ENCODE data around the gene ZNF300.
"Not testable (repeated sequence)": the region's sequence is repeated elsewhere in the genome, so short reads cannot be mapped to it uniquely, and the experiment has no call there.

Gene ZNF300

DNA sequence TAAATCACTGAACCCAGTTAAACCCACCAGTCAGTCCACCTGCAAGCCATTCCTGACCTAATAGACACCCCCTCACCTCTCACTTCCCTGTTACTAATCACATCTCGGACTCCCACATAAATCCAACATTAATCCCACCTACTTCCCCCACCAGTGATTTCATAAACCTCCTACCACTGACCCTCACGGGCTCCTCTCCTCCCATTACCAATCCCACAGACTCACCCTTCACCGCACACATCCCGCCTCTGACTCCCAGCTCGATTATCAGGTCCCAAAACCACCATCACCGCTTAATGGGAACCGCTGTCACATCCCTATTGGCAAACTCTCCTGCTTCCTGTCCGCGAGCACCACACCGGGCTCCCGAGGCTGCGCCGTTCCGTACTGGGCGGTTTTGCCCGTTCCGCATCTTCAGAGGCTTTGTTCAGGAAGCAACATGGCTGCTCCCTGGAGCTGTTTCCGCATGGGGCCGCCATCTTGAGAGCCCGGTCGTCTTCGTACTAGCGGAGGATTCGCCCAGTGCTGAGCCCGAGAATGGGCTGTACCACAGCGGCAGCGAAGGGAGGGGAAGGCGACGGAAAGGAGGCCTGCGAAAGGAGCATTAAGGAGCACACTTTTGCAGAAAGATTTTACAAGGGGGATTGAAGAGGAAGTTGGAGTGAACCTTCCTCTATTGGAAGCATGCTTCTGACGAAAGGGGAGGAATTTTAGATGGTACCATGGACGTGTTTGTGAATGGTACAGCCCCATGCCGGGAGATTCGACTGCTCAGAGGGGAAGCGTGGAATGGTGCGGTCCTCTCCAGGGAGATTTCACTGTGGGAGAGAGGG lies at the start of gene ZNF300:
Gene ZNF300, minus strand, starts transcription at position 502 of the 833 bp plus-strand sequence. CDS start 1,825 bp downstream, outside the sequence.
- peak; percentile 54 for DNase-seq

DNA sequence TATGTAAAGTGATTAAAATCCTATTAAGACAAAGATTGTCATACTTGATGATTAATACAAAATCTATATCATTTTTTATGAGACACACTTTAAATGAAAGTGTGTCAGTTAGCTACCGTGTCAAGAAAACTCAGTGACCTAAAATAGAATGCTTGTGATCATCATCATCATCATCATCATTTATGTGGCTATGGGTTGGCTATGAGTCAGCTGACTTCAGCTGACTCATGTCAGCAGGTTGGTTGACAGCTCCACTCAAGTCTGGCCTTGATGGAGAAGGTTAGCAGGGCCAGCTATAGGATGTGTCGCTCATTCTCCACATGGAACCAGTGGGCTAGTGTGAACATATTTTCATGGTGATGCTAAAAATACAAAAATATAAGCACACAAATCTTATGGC lies 43.8 kb upstream of the ZNF300 start:
- no peak for DNase-seq

DNA sequence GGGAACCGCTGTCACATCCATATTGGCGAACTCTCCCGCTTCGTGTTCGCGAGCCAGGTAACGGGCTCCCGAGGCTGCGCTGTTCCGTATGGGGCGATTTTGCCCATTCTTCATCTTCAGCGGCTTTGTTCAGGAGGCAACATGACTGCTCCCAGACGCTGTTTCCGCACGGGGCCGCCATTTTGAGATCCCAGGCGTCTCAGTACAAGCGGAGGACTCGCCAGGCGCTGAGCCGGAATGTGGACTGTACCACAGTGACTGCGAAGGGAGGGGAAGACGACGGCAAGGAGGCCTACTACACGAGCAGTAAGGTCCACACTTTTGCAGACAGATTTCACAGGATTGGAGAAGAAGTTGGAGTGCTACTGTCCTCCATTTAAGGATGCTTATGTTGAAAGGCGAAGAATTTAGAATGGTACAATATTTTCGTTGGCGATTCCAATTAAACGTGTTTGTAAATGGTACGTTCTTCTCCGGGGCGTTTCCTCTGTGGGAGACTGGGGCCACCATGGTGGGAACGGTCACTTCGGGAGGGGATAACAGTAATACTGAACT lies 41.6 kb upstream of the ZNF300 start:
- no peak for DNase-seq

DNA sequence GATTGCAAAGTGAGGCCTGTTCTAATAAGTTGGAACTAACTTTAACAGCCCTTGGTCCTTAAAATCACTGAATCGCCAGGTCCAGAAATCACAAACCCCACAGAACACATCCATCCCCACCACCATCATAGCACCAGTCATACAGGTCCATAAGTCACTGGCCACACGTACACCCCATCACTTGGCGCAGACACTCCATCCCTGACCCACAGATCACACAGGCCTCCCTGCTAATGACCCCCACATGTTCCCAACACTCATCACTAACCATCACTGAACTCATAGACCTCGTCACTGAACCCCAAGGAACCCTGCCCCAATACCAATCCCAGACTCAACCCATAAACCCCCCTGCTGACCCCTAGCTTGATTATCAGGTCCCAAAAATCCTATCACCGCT lies 41.2 kb upstream of the ZNF300 start:
- no peak for DNase-seq

DNA sequence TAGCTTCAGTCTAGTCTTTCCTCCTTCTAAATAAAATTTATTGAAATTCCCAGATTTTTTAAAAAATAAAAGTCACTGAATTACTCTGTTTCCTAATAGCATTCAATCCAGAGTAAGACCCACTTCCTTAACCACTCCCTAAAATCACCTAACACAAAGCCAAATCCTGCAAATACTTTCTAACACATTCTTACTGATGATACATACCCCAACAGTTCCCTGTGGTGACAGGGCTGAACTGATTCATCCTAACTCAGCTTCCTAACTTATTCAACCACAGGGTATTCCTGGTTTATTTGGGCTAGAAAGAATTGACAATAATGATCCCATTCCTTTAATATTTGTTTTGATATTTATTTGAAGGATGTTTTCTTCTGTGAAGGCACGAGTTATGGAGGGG lies 40.7 kb upstream of the ZNF300 start:
- DNase-seq, result no peak

DNA sequence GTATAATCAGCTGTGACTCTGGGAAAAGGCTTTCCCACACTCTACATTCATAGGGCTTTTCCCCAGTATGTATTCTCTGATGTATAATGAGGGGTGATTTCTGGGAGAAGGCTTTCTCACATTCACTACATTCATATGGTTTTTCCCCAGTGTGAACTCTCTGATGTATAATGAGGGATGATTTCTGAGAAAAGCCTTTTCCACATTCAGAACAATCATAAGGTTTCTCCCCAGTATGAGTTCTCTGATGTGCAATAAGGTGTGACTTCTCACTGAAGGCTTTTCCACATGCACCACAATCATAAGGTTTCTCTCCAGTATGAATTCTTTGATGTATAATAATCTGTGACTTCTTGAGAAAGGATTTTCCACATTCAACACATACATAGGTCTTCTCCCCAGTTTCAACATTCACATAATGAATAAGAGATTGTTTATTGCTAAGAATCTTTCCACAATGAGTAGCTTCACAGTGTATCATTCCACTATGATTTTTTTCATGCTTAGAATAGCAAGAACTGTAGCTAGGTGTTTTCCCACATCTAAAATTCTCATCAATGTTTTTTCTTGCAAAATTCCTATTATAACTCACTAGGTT lies 26.7 kb upstream of the ZNF300 start:
- no peak for DNase-seq

DNA sequence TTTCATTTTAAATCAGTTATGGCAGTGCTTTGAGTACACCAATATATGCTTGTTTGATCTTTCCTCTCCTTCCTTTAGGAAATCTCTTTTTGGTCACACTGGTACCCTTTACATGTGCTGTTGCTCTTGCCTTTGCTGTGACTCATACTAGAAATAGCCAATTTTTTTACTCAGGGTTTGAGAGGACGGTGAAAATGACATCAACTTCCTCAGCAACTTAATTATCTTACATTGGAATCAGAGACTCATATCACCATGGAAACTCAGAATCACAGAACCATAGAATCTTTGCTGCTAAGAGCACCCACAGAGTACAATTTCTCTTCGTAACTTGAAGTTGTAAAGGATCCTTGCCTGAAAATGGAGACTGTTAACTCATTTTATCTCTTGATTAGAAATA lies 13.8 kb upstream of the ZNF300 start:
- DNase-seq, result no peak

DNA sequence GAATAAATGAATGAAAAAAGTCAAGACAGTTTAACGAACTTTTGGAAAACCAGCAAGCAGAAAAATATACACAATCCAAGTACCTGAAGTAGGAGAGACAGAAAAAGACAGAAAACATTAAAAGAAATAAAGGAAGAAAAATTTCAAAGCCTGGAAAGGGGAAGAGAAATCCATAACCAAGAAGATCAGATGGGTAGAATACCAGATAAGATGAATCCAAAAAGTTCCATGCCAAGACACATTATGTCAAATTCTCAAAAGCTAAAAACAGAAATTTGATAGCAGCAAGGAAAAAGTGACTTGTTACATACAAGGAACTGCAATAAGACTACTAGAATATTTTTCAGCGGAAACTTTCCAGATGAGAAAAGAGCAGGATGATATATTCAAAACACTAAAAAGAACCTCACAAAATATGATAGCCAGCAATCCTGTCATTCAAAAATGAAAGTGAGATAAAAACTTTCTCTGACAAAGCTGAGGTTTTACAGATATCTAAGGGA lies 7.6 kb upstream of the ZNF300 start:
- DNase-seq, result no peak

DNA sequence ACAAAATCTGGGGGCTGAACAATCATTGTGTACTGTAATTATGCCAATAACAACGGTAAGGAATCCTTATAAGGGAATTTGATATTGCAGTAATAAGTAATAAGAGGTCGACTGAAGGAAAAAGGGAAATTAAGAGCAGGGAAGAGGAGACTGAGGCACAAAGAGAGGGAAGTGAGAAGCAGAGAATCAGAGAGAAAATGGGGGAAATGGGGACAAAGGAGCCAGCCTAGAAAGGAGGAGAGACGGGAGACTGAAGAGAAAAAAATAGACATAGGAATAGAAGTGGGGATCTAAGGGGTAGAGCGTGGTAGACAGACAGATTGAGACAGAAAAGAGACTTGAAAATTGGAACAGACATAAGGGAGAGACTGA lies 518 bp upstream of the ZNF300 start:
- DNase-seq, result no peak

DNA sequence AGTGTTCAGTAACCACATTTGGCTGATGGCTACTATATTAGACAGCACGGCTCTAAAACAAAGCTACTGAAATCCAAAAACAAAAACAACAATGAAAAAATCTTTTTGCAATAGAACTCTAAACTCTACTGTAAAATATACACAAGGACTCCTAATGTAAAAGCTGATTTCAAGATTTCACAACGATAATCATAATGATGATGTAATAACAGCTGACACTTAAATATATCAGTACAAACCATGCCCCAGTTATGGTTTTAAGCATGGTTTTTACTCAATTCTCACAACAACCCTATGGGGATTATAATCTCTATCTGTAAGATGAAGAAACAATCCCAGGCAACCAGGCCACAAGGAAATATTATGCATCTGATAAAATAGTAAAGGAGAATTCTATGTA lies 3.3 kb downstream of the ZNF300 start:
- DNase-seq, result no peak

DNA sequence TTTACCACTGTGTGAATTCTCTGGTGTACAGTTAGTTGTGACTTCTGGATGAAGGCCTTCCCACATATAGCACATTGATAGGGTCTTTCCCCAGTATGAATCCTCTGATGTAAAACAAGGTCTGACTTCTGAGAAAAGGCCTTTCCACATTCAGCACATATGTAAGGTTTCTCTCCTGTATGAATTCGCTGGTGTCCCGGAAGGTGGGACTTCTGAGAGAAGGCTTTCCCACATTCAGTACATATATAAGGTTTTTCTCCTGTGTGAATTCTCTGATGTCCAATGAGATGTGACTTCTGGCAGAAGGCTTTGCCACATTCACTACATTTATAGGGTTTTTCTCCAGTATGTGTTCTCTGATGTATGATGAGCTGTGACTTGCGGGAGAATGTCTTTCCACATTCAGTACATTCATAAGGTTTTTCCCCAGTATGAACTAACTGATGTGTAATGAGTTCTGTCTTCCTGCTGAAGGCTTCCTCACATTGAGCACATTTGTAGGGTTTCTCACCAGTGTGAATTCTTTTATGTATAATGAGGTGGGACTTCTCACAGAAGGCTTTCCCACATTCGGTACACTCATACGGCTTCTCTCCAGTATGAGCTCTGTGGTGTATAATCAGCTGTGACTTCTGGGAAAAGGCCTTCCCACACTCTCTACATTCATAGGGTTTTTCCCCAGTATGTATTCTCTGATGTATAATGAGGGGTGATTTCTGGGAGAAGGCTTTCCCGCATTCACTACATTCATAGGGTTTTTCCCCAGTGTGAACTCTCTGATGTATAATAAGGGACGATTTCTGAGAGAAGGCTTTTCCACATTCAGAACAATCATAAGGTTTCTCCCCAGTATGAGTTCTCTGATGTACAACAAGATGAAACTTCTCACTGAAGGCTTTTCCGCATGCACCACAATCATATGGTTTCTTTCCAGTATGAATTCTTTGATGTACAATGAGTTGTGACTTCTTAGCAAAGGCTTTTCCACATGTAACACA lies 9.1 kb downstream of the ZNF300 start:
- no peak for DNase-seq

DNA sequence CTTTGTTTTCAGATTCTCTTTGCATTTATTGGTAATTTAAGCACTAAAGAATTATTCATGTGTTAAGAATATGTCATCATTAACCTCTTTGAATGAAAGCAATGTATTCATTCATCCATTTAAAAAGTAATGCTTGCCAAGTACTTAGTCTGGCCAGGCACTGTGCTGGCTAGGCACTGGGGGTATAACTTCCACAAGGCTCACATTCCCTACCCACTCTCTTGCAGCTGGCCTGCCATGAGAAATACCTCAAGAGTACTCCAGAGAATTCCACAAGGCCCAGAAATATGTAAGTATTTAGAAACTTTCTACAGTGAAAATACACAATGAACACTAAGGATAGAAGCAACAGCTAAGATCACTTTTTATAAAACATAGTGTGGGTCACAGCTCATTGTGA lies 25.4 kb downstream of the ZNF300 start:
- DNase-seq, result no peak

DNA sequence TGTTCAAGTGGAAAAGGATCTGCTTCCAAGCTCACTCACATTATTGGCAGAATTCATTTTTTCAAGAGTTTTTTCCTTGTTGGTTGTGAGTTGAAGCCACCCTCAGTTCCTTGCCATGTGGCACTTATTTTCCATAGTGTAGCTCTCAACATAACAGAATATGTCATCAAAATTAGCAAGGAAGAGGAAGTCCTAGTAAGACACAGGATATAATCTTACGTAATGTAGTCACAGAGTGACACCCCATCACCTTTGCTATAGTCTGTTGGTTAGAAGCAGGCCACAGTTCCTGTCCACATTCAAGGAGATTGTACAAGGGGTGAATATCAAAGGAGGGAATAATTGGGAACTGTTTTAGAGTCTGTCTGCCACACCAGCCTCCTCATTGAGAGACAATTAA lies 42.7 kb downstream of the ZNF300 start:
- DNase-seq, result no peak

DNA sequence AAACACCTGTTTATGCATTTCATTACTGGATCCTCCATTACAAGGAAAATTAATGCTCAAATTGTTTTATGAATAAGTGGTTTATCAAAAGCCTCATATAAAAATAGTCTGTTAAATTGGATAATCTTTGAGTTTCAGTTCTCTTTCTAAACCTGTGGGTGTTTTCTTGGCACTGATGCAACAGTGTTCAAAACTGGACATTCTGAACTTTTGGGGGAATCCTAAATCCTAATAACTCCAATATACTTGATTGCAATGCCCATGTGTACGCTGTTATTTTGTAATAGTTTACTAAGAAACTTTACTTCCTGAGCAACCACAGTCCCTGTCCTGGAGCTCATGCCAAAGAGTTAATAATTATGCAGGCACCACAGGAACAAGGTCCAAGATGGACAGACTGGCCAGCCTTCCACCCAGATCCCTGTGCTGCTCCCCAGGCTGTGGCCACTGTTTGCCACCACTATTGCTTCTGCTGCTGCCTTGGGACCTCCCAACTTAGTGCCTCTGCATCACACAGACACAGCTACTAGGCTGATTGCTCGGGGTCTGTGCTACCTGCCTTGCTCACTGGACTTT lies 44.4 kb downstream of the ZNF300 start:
- DNase-seq, result no peak

DNA sequence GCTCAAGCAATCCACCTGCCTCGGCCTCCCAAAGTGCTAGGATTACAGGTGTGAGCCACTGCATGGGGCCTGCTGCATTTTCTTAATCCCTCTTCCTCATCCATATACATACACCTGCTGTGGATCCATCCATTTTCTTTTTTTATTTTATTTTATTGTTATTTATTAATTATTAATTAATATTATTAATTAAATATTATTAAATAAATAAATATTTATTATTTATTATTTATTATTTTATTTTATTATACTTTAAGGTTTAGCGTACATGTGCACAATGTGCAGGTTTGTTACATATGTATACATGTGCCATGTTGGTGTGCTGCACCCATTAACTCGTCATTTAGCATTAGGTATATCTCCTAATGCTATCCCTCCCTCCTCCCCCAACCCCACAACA lies 48.1 kb downstream of the ZNF300 start:
- not testable (repeated sequence) for DNase-seq

DNA sequence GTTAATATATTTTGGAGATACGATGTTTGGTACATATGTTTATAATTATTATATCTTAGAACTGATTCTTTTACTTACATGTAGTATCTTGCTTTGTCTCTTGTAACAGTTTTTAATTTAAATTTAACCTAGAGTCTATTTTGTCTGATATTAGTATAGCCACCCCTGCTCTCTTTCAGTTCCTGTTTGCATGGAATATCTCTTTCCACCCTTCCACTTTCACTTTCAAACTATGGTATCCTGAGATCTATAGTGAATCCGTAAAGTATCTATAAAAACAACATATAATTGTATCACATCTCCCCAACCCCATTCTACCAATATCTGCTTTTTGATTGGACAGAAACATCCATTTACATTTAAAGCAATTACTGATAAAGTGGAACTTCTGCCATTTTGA lies 51.2 kb downstream of the ZNF300 start:
- no peak for DNase-seq

DNA sequence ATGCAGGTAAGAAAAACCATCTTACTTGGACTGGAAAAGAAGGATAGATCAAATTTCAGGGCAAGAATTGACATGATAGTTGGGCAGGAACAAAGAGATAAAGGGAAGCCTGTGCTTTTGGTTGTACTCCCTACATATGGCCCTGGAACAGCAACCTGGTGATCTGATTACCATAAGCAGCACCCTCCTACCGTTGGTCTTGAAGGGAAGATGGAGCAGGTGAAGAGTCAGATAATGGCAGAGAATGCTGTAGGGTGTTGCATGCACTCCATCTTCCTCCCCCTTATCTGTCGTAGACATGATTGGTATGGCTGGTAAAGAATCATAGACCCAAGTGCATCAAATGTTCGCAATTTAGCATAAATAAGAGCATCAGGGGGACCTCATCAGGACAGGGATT lies 53.7 kb downstream of the ZNF300 start:
- no peak for DNase-seq

DNA sequence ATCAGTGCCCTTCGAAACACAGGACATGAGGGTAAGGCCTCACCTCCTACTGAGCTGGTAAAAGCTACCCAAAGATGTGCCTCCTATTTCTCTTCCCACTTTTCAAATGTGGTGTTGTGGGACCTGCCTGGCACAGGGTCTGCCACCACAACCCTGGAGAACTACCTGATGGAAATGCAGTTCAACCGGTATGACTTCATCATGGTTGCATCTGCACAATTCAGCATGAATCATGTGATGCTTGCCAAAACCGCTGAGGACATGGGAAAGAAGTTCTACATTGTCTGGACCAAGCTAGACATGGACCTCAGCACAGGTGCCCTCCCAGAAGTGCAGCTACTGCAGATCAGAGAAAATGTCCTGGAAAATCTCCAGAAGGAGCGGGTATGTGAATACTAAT lies 56.5 kb downstream of the ZNF300 start:
- DNase-seq, result no peak

DNA sequence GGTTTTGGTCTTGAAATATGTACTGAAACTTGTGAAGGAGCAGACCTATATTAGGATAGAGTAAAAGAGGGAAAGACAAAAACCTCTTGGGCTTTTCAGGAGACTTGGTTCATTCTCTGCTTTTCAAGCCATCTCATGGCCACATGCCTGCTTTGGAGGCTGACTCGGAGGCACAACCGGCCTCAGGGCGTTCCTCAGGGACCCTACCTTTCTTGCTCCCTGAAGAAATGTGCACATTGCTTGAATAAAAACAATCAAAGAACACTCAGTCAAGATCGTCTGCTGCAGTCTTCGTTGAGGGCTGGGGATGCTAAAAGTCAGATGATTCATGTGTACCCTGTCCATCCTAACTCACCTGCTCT lies 57.5 kb downstream of the ZNF300 start:
- DNase-seq, result no peak

DNA sequence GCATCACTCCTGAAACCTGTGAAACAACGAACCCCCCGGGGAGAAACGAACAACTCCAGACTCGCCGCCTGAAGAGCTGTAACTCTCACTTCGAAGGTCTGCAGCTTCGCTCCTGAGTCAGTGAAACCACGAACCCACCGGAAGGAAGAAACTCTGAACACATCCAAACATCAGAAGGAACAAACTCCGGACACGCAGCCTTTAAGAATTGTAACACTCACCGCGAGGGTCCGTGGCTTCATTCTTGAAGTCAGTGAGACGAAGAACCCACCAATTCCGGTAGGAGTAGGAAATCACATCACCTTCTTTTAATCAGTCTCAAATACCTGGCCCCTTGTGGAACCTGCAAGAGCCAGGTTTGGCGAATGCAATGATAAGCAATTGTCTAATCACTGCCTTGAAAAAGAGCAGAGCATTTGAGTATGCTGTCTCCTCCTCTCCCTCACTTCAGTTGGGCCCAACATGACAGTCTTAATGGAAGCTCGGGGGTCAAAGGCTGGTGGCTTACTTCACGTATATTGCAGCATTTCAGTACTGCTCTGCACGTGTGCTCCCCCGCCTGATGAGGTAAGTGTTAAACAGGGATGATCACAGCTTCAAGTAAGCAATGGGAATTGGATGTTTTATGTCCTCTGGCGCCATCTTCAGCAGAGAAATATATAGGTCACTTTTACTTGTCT lies 58.0 kb downstream of the ZNF300 start:
- DNase-seq, result peak; percentile 58

DNA sequence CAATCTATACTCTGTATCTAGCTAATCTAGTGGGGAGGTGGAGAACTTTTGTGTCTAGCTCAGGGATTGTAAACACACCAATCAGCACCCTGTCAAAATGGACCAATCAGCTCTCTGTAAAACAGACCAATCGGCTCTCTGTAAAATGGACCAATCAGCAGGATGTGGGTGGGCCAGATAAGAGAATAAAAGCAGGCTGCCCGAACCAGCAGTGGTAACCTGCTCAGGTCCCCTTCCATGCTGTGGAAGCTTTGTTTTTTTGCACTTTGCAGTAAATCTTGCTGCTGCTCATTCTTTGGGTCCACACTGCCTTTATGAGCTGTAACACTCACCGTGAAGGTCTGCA lies 58.5 kb downstream of the ZNF300 start, which contains the start of gene IRGM:
Gene IRGM, plus strand, starts transcription at position 214 of the 346 bp plus-strand sequence. CDS start 1,603 bp downstream, outside the sequence.
- DNase-seq, result not testable (repeated sequence)

Measured in activated naive CD4-positive, alpha-beta T cell treated with anti-CD3 and anti-CD28 coated beads, Interleukin-2, amount 50 U/mL, for 16 hours (primary cell).